H9 (cell line): ENCODE measurements around the gene SAFB. TPM values are rescaled to one million over a fixed set of nuclear protein-coding genes. Genes with fewer than 3 reads are reported as not detected.

ENCODE experiments used
- DNase-seq: peaks from one replicate; pipeline ENCODE4 v3.0.0-alpha.2; 2017
- H2AFZ ChIP-seq: one replicate; pipeline ENCODE4 v1.6.1; 2013; ENCODE audit warnings: mild to moderate bottlenecking, low read length, control low read depth, moderate library complexity
- H2AK5ac ChIP-seq: 2 replicates; pipeline ENCODE4 v1.6.1; 2013; ENCODE audit warnings: low read length, control low read depth, mixed read lengths; ENCODE audit not compliant: insufficient read length
- H2BK120ac ChIP-seq: one replicate; pipeline ENCODE4 v1.6.1; 2013; ENCODE audit warnings: low read depth, mild to moderate bottlenecking, low read length, control low read depth, inconsistent platforms; ENCODE audit not compliant: poor library complexity, severe bottlenecking
- H2BK12ac ChIP-seq: 2 replicates; pipeline ENCODE4 v1.6.1; 2013; ENCODE audit warnings: low read length, control low read depth, mixed read lengths, low read depth; ENCODE audit not compliant: insufficient read length
- H2BK15ac ChIP-seq: 2 replicates; pipeline ENCODE4 v1.6.1; 2013; ENCODE audit warnings: low read depth, low read length, control low read depth
- H2BK20ac ChIP-seq: one replicate; pipeline ENCODE4 v1.6.1; 2013; ENCODE audit warnings: low read depth, mild to moderate bottlenecking, low read length, control low read depth, inconsistent platforms; ENCODE audit not compliant: poor library complexity, severe bottlenecking
- H2BK5ac ChIP-seq: 2 replicates; pipeline ENCODE4 v1.6.1; 2013; ENCODE audit warnings: low read length, control low read depth, mixed read lengths; ENCODE audit not compliant: insufficient read length
- H3K14ac ChIP-seq: 2 replicates; pipeline ENCODE4 v1.6.1; 2013; ENCODE audit warnings: low read length, control low read depth; ENCODE audit not compliant: insufficient read depth
- H3K18ac ChIP-seq: 2 replicates; pipeline ENCODE4 v1.6.1; 2013; ENCODE audit warnings: low read depth, mild to moderate bottlenecking, mixed read lengths, low read length, control low read depth; ENCODE audit not compliant: insufficient read length
- H3K23ac ChIP-seq: 2 replicates; pipeline ENCODE4 v1.6.1; 2013; ENCODE audit warnings: low read length, control low read depth, mixed read lengths, low read depth; ENCODE audit not compliant: insufficient read length
- H3K23me2 ChIP-seq: 2 replicates; pipeline ENCODE4 v1.6.1; 2013; ENCODE audit warnings: low read depth, mild to moderate bottlenecking, mixed read lengths, low read length, control low read depth; ENCODE audit not compliant: insufficient read length, poor library complexity, severe bottlenecking
- H3K27ac ChIP-seq: 2 replicates; pipeline ENCODE4 v1.5.1; 2013; ENCODE audit warnings: low read length, control low read depth, mixed read lengths, low read depth; ENCODE audit not compliant: insufficient read length
- H3K27me3 ChIP-seq: 2 replicates; pipeline ENCODE4 v1.6.1; 2013; ENCODE audit warnings: low read length, control low read depth, inconsistent platforms; ENCODE audit not compliant: insufficient read depth
- H3K4ac ChIP-seq: 2 replicates; pipeline ENCODE4 v1.6.1; 2013; ENCODE audit warnings: low read depth, mild to moderate bottlenecking, control low read depth, inconsistent platforms, low read length, moderate library complexity
- H3K4me1 ChIP-seq: 2 replicates; pipeline ENCODE4 v1.6.1; 2013; ENCODE audit warnings: low read length, control low read depth, inconsistent platforms; ENCODE audit not compliant: insufficient read depth
- H3K4me2 ChIP-seq: 2 replicates; pipeline ENCODE4 v1.6.1; 2013; ENCODE audit warnings: low read length, control low read depth, mixed read lengths; ENCODE audit not compliant: insufficient read length, insufficient read depth
- H3K56ac ChIP-seq: 2 replicates; pipeline ENCODE4 v1.6.1; 2013; ENCODE audit warnings: low read depth, mild to moderate bottlenecking, mixed read lengths, low read length, control low read depth; ENCODE audit not compliant: insufficient read length
- H3K79me1 ChIP-seq: 2 replicates; pipeline ENCODE4 v1.6.1; 2013; ENCODE audit warnings: low read depth, mild to moderate bottlenecking, moderate library complexity, low read length, control low read depth, inconsistent platforms; ENCODE audit not compliant: insufficient read depth, poor library complexity, severe bottlenecking
- H3K79me2 ChIP-seq: 2 replicates; pipeline ENCODE4 v1.6.1; 2013; ENCODE audit warnings: low read length, control low read depth, inconsistent platforms; ENCODE audit not compliant: insufficient read depth
- H3K9ac ChIP-seq: 2 replicates; pipeline ENCODE4 v1.6.1; 2013; ENCODE audit warnings: low read length, control low read depth, mixed read lengths; ENCODE audit not compliant: insufficient read length; ENCODE audit errors: extremely low read depth
- H3K9me3 ChIP-seq: one replicate; pipeline ENCODE4 v1.6.1; 2013; ENCODE audit warnings: low read depth, low read length, inconsistent platforms; ENCODE audit not compliant: control insufficient read depth
- H3T11ph ChIP-seq: one replicate; pipeline ENCODE4 v1.6.1; 2013; ENCODE audit warnings: mild to moderate bottlenecking, low read length, control low read depth, inconsistent platforms
- H4K20me1 ChIP-seq: one replicate; pipeline ENCODE4 v1.6.1; 2013; ENCODE audit not compliant: control insufficient read depth, insufficient read length, insufficient read depth
- H4K5ac ChIP-seq: 2 replicates; pipeline ENCODE4 v1.6.1; 2013; ENCODE audit warnings: low read depth, mild to moderate bottlenecking, mixed read lengths, low read length, control low read depth; ENCODE audit not compliant: insufficient read length
- H4K8ac ChIP-seq: replicated peaks from 2 replicates; pipeline ENCODE4 v1.6.1; 2013; ENCODE audit warnings: low read length, control low read depth, mixed read lengths, low read depth; ENCODE audit not compliant: insufficient read length
- H4K91ac ChIP-seq: 2 replicates; pipeline ENCODE4 v1.6.1; 2013; ENCODE audit warnings: low read depth, mild to moderate bottlenecking, moderate library complexity, mixed read lengths, low read length, control low read depth; ENCODE audit not compliant: insufficient read length
- H3K27ac Mint-ChIP-seq, 3 experiments: 2 replicates in 2 of 3; 3 replicates in 1 of 3; pipeline ENCODE4 v1.8.0; 2020 to 2021; ENCODE audit warnings: mixed read lengths in 3 of 3, mild to moderate bottlenecking in 1 of 3, moderate library complexity in 1 of 3
- H3K27me3 Mint-ChIP-seq: 2 replicates; pipeline ENCODE4 v1.8.0; 2021; ENCODE audit warnings: low read depth, mild to moderate bottlenecking, moderate library complexity, mixed read lengths
- H3K36me3 Mint-ChIP-seq, 3 experiments: 2 replicates in 2 of 3; 3 replicates in 1 of 3; pipeline ENCODE4 v1.8.0; 2020 to 2021; ENCODE audit warnings: low read depth in 3 of 3, mixed read lengths in 3 of 3; ENCODE audit not compliant: insufficient read depth in 1 of 3
- H3K4me1 Mint-ChIP-seq, 2 experiments: 2 replicates each; pipeline ENCODE4 v1.8.0; 2020; ENCODE audit warnings: mixed read lengths in 2 of 2
- H3K4me3 Mint-ChIP-seq, 2 experiments: 2 replicates in 1 of 2; 3 replicates in 1 of 2; pipeline ENCODE4 v1.8.0; 2020 to 2021; ENCODE audit warnings: mild to moderate bottlenecking in 2 of 2, mixed read lengths in 2 of 2, moderate library complexity in 1 of 2
- H3K9me3 Mint-ChIP-seq, 2 experiments: 2 replicates in 1 of 2; 3 replicates in 1 of 2; pipeline ENCODE4 v1.8.0; 2020; ENCODE audit warnings: mild to moderate bottlenecking in 2 of 2, mixed read lengths in 2 of 2, moderate library complexity in 1 of 2
- WGBS: extraction: QIAGEN DNeasy Blood & Tissue Kit; methylation state at CpG from one replicate; pipeline ENCODE4 v1.1.7; 2013; ENCODE audit warnings: missing lambda C conversion rate, low lambda C conversion rate, mixed read lengths; ENCODE audit not compliant: insufficient read length; ENCODE audit errors: extremely low coverage; 5-methylcytosine and 5-hydroxymethylcytosine counted together
- long read RNA-seq: library from polyadenylated mRNA; unstranded; transcript quantifications from one replicate; pipeline ENCODE4 v2.0.0, GENCODE V29; 2020
- total RNA-seq: library from RNA; stranded (reverse); gene quantifications from 2 replicates; pipeline ENCODE4 v1.2.1, GENCODE V29; 2021
- TF ChIP-seq, protein P1 (sequence below): fragments of 200-600 bp; sonication (generic); conservative IDR thresholded peaks from 3 replicates; pipeline ENCODE4 v1.8.0; 2021; ENCODE audit warnings: antibody characterized with exemption, mild to moderate bottlenecking

Gene SAFB
- 107 and 110 TPM in 2 replicates for total RNA-seq
- long read RNA-seq, transcript SAFB-205 (21 exons, 2,842 nt): minor isoform, 305 of 1,243 reads
- long read RNA-seq, transcript SAFB-201 (21 exons, 3,042 nt): minor isoform, 91 of 1,243 reads
- long read RNA-seq, transcript SAFB-211 (21 exons, 3,014 nt): major isoform, 445 of 1,243 reads
- long read RNA-seq, partial matches to known transcripts: 116 of 1,243 reads
- long read RNA-seq, other reads (novel, unspliced or antisense): 283 of 1,243 reads

DNA sequence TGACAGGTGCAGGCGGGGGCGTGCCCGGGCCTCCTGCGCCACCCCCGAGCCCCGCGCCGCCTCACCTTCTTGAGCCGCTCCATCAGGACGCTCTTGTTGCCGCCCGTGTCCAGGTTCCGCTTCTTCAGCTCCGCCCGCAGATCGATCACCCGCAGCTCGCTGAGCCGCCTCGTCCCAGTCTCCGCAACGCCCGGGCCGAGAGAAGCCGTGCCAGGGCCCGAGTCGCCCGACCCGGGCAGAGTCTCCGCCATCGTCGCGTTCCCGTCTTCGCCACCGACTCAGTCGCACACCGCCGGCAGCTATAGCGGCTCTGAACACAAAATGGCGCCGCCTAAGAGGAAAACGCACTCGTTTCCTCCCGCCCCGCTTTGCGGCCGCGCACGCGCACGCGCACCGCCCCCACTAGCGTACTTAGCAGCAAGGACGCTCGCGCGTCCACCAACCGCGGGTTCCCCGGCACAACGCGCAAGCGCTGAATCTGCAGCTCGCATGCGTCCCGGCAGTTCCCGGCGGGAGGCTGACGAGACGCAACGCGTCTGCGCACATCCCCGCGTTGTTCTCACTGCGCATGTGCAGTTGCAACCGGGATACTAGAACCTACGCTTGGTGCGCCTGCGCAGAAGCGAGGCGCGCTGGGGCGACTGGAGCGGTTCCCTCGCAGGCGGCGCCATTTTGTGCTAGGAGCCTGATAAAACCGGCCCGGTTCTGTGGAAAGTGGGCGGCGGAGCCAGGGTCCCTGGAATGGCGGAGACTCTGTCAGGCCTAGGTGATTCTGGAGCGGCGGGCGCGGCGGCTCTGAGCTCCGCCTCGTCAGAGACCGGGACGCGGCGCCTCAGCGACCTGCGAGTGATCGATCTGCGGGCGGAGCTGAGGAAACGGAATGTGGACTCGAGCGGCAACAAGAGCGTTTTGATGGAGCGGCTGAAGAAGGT is at the start of gene SAFB, which contains the start of gene SAFB2:
Gene SAFB (plus strand): TSS at position 619 of the 932 bp plus-strand sequence. CDS start 123 bp downstream, at position 742.
Gene SAFB2 (minus strand): TSS at position 312 of the 932 bp plus-strand sequence. CDS start 61 bp downstream, at position 251.
- H3K23ac ChIP-seq: no peak within 1 kb of the TSS
- TF ChIP-seq, protein P1, sequence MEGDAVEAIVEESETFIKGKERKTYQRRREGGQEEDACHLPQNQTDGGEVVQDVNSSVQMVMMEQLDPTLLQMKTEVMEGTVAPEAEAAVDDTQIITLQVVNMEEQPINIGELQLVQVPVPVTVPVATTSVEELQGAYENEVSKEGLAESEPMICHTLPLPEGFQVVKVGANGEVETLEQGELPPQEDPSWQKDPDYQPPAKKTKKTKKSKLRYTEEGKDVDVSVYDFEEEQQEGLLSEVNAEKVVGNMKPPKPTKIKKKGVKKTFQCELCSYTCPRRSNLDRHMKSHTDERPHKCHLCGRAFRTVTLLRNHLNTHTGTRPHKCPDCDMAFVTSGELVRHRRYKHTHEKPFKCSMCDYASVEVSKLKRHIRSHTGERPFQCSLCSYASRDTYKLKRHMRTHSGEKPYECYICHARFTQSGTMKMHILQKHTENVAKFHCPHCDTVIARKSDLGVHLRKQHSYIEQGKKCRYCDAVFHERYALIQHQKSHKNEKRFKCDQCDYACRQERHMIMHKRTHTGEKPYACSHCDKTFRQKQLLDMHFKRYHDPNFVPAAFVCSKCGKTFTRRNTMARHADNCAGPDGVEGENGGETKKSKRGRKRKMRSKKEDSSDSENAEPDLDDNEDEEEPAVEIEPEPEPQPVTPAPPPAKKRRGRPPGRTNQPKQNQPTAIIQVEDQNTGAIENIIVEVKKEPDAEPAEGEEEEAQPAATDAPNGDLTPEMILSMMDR: no peak
- H2BK20ac ChIP-seq: no peak within 1 kb of the TSS
- no peak within 1 kb of the TSS for H4K5ac ChIP-seq
- H2AFZ ChIP-seq: no peak within 1 kb of the TSS
- peak within 1 kb of the TSS; percentile 76 for H3K4me2 ChIP-seq
- no peaks in the 10 kb centered on the region for H3K27me3 ChIP-seq
- peak within 1 kb of the TSS; percentile 43 for H3K18ac ChIP-seq
- no peak within 1 kb of the TSS for H3K4ac ChIP-seq
- H3T11ph ChIP-seq: no peak within 1 kb of the TSS
- peaks cover 14% of the 10 kb centered on the region for H3K23me2 ChIP-seq
- peak within 1 kb of the TSS; percentile 35 for H2BK5ac ChIP-seq
- H3K56ac ChIP-seq: no peak within 1 kb of the TSS
- no peaks in the 10 kb centered on the region for H4K20me1 ChIP-seq
- peak within 1 kb of the TSS; percentile 100 for H3K27ac Mint-ChIP-seq
- no CpG with 5 or more reads among the region's 116 CpGs for WGBS
- H3K4me1 ChIP-seq: no peaks in the 10 kb centered on the region; the same call in 1 of the 2 replicates
- no peak within 1 kb of the TSS for H4K91ac ChIP-seq
- peak within 1 kb of the TSS; percentile 92 for H3K14ac ChIP-seq
- H3K79me1 ChIP-seq: peaks cover 20% of the 10 kb centered on the region
- no peak within 1 kb of the TSS for H4K8ac ChIP-seq
- no peak within 1 kb of the TSS for H2BK120ac ChIP-seq
- H2BK15ac ChIP-seq: no peak within 1 kb of the TSS
- H3K36me3 Mint-ChIP-seq: peaks cover 51 to 78% (median 65%) of the 10 kb centered on the region in 3 experiments
- no peak within 1 kb of the TSS for H3K27ac ChIP-seq
- peak within 1 kb of the TSS; percentile 100 for H3K4me3 Mint-ChIP-seq
- H2AK5ac ChIP-seq: no peak within 1 kb of the TSS
- H3K9ac ChIP-seq: peak within 1 kb of the TSS; percentile 92
- H3K27me3 Mint-ChIP-seq: peaks cover 4% of the 10 kb centered on the region; the same call in 1 of the 2 replicates
- H3K9me3 ChIP-seq: no peaks in the 10 kb centered on the region
- peaks cover 61% of the 10 kb centered on the region for H3K79me2 ChIP-seq
- peak; percentile 99 for DNase-seq
- peaks cover 0 to 3% of the 10 kb centered on the region in 2 experiments; a peak in 3 of 5 replicates for H3K9me3 Mint-ChIP-seq
- H3K4me1 Mint-ChIP-seq: peaks cover 35 to 39% of the 10 kb centered on the region in 2 experiments
- H2BK12ac ChIP-seq: no peak within 1 kb of the TSS
